Measurements from ENCODE around the gene MMD2.
"Not testable (repeated sequence)": the region's sequence is repeated elsewhere in the genome, so short reads cannot be mapped to it uniquely, and the experiment has no call there.

Gene MMD2

GRCh38 chr7:4904346-4904745 lies 54.6 kb downstream of the MMD2 start:
- in situ Hi-C loops (cut with HindIII; ENCODE audit: low sequenced_read_pairs) = no loop called here

- in situ Hi-C loops (cut with HindIII; ENCODE audit: low sequenced_read_pairs) = no loop called here
These were observed 63.2 kb downstream of the MMD2 start for GRCh38 chr7:4895766-4896165.

DNA sequence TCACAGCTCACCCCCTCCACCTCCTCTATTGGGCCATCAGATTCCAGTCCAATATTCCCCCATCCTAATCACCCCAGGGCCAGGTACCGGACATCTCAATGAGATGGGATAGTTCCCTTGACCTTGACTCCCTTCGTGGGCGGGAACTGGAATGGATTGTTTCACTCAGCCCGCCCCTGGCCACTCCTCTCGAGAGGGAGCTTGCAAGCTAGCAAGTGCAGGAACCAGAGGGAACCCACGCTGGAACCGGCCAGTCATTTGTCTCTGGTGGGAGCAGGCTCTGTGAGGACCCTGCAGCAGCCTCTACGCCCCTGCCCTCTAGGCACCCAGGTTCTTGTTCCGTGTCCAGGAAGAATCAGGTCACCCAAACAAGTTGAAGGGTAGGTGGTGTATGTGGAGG lies 64.5 kb downstream of the MMD2 start:
- in situ Hi-C loops (cut with HindIII; ENCODE audit: low sequenced_read_pairs) = no loop called here

- in situ Hi-C loops (cut with HindIII; ENCODE audit: low sequenced_read_pairs) = no loop called here
These were observed 65.0 kb downstream of the MMD2 start for GRCh38 chr7:4893929-4894475.

DNA sequence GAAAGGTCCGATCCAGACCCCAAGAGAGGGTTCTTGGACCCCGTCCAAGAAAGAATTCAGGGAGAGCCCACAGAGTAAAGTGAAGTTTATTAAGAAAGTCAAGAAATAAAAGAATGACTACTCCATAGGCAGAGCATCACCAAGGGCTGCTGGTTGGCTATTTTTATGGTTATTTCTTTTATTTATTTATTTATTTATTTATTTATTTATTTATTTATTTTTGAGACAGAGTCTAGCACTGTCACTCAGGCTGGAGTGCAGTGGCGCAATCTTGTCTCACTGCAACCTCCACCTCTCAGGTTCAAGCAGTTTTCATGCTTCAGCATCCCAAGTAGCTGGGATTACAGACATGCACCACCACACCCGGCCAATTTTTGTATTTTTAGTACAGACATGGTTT lies 65.8 kb downstream of the MMD2 start:
- in situ Hi-C loops (cut with HindIII; ENCODE audit: low sequenced_read_pairs) = not testable (repeated sequence)

DNA sequence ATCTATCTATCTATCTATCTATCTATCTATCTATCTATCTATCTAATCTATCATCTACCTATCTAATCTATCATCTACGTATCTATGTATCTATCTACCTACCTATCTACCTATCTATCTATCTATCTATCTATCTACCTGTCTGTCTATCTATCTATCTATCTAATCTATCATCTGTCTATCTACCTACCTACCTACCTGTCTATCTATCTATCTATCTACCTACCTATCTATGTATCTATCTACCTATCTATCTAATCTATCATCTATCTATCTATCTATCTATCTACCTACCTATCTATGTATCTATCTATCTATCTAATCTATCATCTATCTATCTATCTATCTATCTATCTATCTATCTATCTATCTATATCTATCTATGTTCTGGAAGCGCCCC lies 67.5 kb downstream of the MMD2 start:
- in situ Hi-C loops (cut with HindIII; ENCODE audit: low sequenced_read_pairs) = not testable (repeated sequence)

DNA sequence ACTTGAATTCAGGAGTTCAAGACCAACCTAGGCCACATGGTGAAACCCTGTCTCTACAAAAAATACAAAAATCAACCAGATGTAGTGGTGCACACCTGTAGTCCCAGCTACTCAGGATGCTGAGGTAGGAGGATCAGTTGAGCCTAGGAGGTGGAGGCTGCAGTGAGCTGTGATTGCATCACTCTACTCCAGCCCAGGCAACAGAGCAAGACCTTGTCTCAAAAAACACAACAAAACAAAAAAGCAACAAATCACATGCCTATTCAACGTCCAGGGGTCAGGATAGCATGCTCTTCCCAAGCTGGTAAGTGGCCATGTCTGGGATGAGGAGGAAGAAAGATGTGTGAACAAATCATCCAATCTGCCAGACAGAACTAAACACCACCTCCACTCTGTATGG lies 69.3 kb downstream of the MMD2 start:
- in situ Hi-C loops (cut with HindIII; ENCODE audit: low sequenced_read_pairs) = loop anchor here (10.0 kb wide), 2 partner anchors 75 to 195 kb away; no protein-coding TSS in a partner anchor

DNA sequence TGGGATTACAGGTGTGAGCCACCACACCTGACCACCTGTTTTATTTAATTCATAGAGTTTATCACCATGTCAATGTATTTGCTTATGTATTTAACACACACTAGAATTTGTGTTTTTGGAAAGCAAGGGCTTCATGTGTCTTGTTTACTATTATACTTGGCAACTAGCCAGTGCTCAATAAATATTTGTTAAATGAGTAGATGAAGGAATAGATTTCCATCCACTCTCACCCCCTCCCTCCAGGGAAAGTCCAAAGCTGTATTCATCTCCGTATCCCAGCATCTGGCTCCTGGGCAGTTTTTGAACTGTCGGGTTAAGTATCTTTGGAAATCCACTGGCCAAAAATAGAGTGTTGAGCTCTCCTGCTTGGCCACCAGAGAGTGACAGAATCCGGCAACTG lies 70.8 kb downstream of the MMD2 start:
- in situ Hi-C loops (cut with HindIII; ENCODE audit: low sequenced_read_pairs) = loop anchor here (10.0 kb wide), 2 partner anchors 73 to 197 kb away; no protein-coding TSS in a partner anchor

GRCh38 chr7:4886671-4887070 lies 72.3 kb downstream of the MMD2 start:
- in situ Hi-C loops (cut with HindIII; ENCODE audit: low sequenced_read_pairs) = loop anchor here (10.0 kb wide), 2 partner anchors 72 to 198 kb away; no protein-coding TSS in a partner anchor

DNA sequence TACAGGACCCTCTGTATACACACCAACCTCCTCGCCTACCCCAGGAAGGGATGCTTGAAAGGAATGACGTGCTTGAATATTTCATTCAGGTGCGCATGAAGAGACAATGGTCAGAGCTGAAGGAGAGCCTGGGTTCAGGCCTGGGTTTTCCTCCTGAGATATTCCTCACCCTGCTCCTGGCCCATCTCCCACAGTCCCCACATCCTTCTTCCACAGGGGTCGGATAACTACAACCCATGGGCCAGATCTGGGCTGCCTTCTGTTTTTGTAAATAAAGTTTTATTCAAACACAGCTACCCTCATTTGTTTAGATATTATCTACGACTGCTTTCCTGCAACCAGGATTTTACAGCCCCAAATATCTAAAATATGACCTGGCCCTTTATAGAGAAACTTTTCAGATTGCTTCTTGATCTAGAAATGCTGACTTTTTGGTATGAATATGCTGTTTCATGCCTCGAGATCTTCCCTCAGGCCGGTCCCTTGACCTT lies 73.6 kb downstream of the MMD2 start:
- in situ Hi-C loops (cut with HindIII; ENCODE audit: low sequenced_read_pairs) = loop anchor here (10.0 kb wide), 2 partner anchors 71 to 199 kb away; no protein-coding TSS in a partner anchor

GRCh38 chr7:4884164-4884563 lies 74.8 kb downstream of the MMD2 start:
- in situ Hi-C loops (cut with HindIII; ENCODE audit: low sequenced_read_pairs) = loop anchor here (10.0 kb wide), 2 partner anchors 69 to 201 kb away; no protein-coding TSS in a partner anchor

DNA sequence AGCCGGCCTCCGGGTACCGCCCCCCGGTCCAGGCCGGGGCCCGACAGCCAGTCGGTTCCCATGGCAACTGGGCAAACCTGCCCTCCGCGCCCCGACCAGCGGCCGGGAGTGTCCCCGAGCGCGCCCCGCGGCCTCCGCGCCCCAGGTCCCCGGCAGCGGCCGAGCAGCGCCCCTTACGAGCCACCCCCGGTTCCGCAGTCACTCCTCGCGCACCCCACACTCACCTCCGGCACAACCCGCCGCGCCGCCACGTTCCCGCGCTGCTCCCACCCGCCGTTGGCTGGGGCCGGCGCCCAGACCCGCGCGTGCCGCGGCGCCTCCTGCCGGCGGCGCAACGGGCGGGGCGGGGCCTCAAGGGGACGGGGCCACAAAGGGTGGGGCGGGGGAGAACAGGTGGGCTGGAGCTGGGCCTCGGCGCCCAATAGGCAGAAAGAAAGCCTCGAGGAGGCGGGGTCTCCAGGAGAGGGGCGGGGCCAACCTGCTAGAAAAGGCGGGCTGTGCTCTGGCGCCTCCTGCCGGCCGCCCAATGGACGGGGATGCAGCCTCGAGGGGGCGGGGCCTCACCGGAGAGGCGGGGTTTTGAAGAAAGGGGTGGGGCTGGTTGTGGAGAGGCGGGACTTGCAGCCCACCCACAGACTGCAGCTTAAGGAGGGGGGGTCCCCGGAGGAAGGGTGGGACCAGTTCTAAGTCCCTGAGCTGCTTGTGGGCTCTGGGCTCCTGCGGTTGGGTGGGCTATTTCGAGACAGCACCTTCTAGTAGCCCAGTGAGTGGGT lies 75.4 kb downstream of the MMD2 start, which contains the start of gene RADIL:
RADIL (minus strand) TSS at position 345 of the 773 bp plus-strand sequence. CDS start 5,577 bp downstream, outside the sequence.
- in situ Hi-C loops (cut with HindIII; ENCODE audit: low sequenced_read_pairs) = loop anchor here (10.0 kb wide), 2 partner anchors 69 to 201 kb away; no protein-coding TSS in a partner anchor

- in situ Hi-C loops (cut with HindIII; ENCODE audit: low sequenced_read_pairs) = loop anchor here (10.0 kb wide), 2 partner anchors 68 to 202 kb away; no protein-coding TSS in a partner anchor
These were observed 76.0 kb downstream of the MMD2 start for GRCh38 chr7:4883033-4883371.

DNA sequence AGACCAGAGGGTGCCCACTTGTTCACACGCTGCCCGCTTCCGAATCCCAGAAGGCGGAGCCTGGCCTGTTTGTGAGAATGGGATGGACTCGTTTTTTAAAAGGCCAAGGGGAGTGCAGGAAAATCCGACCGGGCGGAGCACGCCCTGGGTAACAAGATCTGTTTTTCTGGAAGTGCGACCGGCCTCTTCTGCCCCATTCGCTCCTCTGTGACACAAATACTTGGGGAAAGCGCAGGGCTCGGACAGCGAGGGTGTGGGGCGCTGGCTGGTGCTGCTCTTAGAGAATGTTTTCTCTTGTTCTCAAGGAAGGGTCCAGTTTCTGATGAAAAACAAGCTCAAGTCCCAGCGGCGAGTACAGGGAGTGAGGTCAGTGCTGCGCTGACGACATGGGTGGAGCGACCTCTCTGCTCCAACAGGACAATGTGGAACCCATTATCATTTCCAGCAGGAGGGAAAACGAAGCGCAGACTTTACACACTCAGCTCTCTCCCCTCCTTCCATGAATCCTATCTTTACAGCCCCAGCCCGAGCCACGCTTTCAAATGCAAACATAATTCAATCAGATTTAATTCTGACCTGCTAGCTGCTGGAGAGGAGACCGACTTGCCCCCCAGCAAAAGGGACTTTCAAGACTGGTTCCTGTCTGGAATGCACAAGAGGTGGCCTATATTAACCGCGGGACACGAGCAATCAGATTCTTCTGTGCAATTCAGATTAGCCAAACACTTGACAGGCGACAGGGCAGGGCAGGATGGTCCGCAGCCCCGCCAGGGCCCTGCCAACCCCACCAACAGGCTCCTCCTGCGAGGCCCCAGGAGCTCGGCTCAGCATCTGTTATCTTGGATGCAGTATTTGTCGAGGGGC lies 76.6 kb downstream of the MMD2 start:
- in situ Hi-C loops (cut with HindIII; ENCODE audit: low sequenced_read_pairs) = loop anchor here (10.0 kb wide), 2 partner anchors 68 to 202 kb away; no protein-coding TSS in a partner anchor

GRCh38 chr7:4880218-4880617 lies 78.8 kb downstream of the MMD2 start:
- in situ Hi-C loops (cut with HindIII; ENCODE audit: low sequenced_read_pairs) = loop anchor here (10.0 kb wide), 2 partner anchors 65 to 205 kb away; no protein-coding TSS in a partner anchor

DNA sequence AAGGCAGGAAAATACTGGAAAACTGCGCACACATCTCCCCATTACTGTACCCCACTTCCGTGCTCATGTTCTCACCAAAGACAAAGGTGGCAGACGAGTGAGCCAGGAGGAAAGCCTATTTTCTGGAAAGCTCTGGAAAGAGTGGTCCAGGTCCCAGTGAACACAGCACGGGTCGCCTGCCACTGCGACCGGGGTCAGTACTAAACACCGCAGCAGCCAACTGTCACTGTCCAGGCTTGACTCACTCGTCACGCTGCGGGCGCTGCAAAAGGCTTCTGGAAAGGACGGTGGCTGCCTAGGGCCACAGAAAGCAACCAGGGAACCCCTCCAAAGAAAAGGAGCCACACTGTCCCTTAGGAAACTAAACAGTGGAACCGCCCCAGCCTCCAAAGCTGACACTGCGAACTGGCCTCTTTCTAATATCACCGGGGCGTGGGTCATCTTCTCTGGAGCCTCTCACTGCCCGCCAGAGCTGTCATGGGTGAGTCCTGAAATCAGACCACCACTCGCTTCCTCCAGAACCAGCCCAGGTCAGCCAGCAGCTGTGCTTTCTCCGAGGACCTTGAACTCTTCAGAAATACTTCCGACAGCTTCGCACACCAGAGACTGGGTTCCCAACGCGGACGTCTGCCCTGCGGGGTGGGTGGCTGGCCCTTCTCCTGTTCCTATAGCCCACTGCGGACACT lies 79.4 kb downstream of the MMD2 start:
- in situ Hi-C loops (cut with HindIII; ENCODE audit: low sequenced_read_pairs) = loop anchor here (10.0 kb wide), 2 partner anchors 65 to 205 kb away; no protein-coding TSS in a partner anchor

GRCh38 chr7:4878336-4879335 lies 80.4 kb downstream of the MMD2 start:
- in situ Hi-C loops (cut with HindIII; ENCODE audit: low sequenced_read_pairs) = no loop called here

DNA sequence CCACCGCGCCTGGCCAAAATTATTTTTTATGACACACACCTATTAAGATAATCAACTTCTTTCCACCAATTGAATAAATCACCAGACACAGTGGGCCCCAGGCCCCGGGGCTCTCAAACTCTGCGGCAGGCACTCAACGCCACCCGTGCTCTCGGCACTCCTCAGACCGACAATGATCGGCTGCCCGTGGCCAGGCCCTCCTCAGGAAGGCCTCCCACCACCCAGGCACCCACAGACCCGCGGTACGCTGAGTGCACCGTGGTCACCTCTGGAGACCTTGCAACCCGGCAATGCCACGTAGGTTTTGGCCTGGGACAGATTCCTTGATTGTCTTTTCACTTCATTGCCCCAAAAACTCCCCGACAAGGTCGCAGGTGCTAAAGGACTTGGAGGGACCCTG lies 82.4 kb downstream of the MMD2 start:
- in situ Hi-C loops (cut with HindIII; ENCODE audit: low sequenced_read_pairs) = no loop called here

DNA sequence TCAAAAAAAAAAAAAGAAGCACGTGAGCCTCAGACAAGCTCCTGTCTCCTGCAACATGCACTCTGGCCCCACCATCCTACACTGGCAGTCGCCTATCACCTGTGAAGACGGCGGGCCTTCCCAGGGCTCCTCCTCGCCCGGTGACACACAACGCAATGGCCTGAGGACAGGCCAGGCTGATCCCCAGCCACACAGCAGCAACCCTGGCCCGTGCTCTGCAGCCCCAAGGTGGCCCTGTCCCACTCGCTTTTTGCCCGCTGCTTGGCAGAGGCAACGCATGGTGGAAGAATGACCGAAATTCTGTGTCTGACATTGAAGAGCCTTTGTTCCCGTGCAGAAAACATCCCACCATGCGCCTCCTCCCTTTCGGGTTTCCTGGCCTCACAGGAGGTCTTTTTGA lies 83.6 kb downstream of the MMD2 start:
- in situ Hi-C loops (cut with HindIII; ENCODE audit: low sequenced_read_pairs) = no loop called here

Data from endothelial cell of hepatic sinusoid (primary cell).